ENCODE results near the gene RIMBP2.

Gene RIMBP2

DNA sequence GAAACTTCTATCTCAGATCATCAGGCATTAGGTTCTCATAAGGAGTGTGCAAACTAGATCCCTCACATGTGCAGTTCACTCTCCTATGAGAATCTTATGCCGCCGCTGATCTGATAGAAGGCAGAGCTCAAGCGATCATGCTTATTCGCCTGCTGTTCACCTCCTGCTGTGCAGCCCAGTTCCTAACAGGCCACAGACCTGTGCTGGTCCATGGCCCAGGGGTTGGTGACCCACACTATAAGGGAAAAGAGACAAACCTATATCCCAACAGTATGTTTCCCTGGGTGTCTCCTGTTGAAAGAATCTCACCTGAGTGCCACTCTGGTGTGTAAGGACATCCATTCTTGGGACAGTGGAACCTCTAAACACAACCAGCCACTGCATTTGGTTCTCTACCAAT lies 186.3 kb downstream of the RIMBP2 start:
- DNase-seq (ENCODE audit: low read depth) = no peak
- H3K4me3 ChIP-seq (ENCODE audit: low read length) = no peak overlapping the region
- TF ChIP-seq, protein P1, sequence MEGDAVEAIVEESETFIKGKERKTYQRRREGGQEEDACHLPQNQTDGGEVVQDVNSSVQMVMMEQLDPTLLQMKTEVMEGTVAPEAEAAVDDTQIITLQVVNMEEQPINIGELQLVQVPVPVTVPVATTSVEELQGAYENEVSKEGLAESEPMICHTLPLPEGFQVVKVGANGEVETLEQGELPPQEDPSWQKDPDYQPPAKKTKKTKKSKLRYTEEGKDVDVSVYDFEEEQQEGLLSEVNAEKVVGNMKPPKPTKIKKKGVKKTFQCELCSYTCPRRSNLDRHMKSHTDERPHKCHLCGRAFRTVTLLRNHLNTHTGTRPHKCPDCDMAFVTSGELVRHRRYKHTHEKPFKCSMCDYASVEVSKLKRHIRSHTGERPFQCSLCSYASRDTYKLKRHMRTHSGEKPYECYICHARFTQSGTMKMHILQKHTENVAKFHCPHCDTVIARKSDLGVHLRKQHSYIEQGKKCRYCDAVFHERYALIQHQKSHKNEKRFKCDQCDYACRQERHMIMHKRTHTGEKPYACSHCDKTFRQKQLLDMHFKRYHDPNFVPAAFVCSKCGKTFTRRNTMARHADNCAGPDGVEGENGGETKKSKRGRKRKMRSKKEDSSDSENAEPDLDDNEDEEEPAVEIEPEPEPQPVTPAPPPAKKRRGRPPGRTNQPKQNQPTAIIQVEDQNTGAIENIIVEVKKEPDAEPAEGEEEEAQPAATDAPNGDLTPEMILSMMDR (IDR thresholded peaks at IDR 0.05; ENCODE audit: insufficient read depth, low read depth, low read length, missing control alignments) = no peak

DNA sequence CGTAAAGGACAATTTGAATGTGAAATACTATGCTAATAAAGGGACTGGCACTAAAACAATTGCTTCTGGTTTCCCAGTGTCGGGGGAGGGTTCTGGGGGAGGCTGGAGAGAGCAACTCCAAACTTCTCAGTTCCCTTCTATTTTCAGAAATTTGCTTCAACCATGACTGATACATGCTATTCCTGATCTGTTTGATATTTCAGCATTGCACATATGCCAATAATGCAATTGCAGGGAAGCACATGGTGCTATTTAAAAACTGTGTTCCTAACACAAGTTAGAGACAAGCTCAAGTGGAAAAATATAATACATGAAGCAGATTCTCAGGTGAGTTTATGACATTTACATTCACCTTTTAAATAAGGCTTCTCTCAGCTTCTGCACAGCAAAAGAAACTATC lies 188.9 kb downstream of the RIMBP2 start:
- TF ChIP-seq, protein P1 (IDR thresholded peaks at IDR 0.05; ENCODE audit: insufficient read depth, low read depth, low read length, missing control alignments) = no peak
- no peak for DNase-seq (ENCODE audit: low read depth)
- no peak overlapping the region for H3K4me3 ChIP-seq (ENCODE audit: low read length)

DNA sequence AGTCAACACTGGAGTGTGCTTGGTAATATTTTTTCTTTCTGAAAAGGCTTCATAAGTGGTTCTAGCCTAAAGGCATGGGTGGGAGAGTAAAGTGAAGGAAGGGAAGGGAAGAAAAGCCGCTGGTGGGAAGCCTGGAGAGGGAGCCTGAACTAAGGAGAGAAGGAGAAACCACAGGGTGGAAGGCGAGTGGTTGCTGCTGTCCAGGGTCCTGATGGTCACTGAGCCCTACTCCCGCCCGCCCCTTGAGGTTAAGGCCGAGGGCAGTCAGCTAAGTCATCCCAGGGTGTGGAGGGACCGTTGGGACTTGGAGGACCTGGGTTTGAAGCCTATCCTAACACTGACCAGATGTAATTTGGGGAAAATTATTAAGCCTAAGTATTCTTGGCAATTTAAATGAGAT lies 189.3 kb downstream of the RIMBP2 start:
- no peak for DNase-seq (ENCODE audit: low read depth)
- H3K4me3 ChIP-seq (ENCODE audit: low read length) = no peak overlapping the region
- TF ChIP-seq, protein P1 (IDR thresholded peaks at IDR 0.05; ENCODE audit: insufficient read depth, low read depth, low read length, missing control alignments) = no peak

DNA sequence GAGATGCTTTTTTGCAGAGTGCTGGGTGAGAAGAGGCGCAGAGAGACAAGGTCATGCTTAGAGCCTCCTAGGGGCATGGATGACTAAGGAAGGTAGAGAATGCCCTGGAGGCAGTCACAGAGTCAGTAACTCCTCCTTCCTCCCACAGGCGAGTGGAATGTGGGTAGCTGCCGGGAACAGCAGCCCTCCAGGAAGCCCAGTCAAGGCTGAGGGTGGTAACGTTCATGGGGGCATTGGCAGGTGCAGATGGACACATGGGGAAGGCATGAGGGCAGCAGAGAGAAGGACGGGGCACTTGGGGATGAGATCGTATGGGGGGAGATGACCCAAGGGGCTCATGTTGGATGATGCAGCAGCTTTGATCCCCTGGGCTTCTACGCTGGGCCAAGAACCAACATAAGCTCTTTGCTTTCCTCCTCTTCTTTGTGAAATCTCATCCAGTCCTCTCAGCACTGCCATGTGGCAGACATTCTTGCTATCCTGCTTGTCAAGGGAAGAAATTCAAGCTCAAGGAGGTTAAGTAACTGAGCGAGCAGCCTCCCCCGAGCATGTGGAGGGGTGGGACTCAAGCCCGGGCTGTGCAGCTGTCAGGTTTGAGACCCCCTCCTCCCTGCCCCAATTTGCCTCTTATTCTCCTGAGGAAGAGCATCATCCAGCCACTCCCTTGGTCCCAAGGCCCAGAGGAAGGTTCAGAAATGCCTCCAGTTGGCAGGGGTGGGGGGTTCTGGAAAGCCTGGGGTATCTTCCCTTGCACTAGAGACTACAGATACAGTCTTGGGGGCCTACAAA lies 190.5 kb downstream of the RIMBP2 start:
- no peak overlapping the region for H3K4me3 ChIP-seq (ENCODE audit: low read length)
- TF ChIP-seq, protein P1 (IDR thresholded peaks at IDR 0.05; ENCODE audit: insufficient read depth, low read depth, low read length, missing control alignments) = no peak
- no peak for DNase-seq (ENCODE audit: low read depth)

DNA sequence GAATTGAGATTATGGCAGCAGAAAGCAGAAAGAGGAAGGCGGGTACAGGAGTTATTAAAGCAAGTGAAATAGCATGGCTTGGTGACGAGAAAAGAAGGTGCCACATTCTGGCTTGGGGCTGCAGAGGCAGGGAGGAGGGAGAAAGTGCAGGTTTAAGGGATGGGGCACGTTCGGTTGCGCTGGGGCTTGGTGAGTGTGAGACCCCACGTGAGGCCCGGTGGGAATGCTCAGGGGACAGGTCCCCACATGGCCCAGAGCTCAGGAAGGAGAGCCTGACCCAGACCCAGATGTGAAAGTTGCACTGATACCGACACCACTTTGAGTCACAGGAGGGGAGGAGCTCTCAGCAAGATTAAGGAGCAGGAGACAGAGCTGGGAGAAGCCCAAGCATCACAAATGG lies 191.3 kb downstream of the RIMBP2 start:
- H3K4me3 ChIP-seq (ENCODE audit: low read length) = no peak overlapping the region
- DNase-seq (ENCODE audit: low read depth) = no peak
- TF ChIP-seq, protein P1 (IDR thresholded peaks at IDR 0.05; ENCODE audit: insufficient read depth, low read depth, low read length, missing control alignments) = no peak

DNA sequence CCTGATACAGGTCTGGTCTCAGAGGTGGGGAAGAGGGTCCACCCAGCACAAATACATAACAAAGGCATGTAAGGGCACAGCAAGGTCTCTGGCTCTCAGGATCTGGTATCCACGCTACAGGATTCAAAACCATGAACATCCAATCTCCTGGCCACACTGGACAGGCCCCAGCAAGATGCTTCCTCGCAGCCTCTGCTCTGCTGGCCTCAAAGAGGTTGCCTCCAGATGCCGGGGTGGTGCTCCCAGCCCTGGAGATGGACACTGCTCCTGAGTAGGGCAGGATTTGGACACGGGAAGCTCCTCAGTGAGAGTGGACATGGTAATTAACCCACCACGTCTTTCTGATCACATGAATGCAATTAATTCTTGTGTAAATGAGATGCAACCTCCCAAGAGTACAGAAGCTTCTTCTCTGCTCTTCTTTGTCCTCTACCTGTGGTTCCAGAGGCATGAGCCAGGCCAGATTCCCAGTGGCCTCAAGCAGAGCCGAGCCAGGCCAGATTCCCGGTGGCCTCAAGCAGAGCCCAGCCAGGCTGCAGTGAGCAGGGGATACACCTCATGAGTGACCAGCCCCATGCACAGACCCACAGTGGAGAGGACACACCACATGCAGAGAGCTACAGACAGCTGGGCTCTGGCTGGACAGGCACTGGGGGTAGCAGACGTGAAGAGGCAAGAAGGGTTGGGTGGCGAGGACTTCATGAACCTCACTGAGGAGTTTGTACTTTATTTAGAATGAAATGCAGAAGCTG lies 192.1 kb downstream of the RIMBP2 start:
- no peak overlapping the region for H3K4me3 ChIP-seq (ENCODE audit: low read length)
- TF ChIP-seq, protein P1 (IDR thresholded peaks at IDR 0.05; ENCODE audit: insufficient read depth, low read depth, low read length, missing control alignments) = no peak
- DNase-seq (ENCODE audit: low read depth) = no peak

Data from epithelial cell of esophagus (primary cell).